ENCODE data around the gene AURKA. TPM values are rescaled to one million over a fixed set of nuclear protein-coding genes. Genes with fewer than 3 reads are reported as not detected.

AURKA gene
- total and polyA plus RNA-seq, 2 of the 8 experiments (the other 6 are each of a cell fraction or from before 2014, with no cell fraction given), result 45.8 to 84.8 TPM

- FAIRE-seq (no peak), DNase-seq (ENCODE audit: low read depth in 1 of 2, low spot score in 2 of 2) (no peak)
- no peak overlapping the region for H3K56ac ChIP-seq (replicated peaks; ENCODE audit: insufficient read length, low read depth, low read length)
- H3K14ac ChIP-seq (ENCODE audit: insufficient read length), result no peak overlapping the region
- no peaks in the 10 kb centered on the region for H3K9me3 ChIP-seq (ENCODE audit: insufficient read depth in 2 of 2, low read depth in 1 of 2, low read length in 1 of 2)
- no peak overlapping the region for H3K4me2 ChIP-seq (ENCODE audit: insufficient read depth in 1 of 2, low read depth in 2 of 2, low read length in 2 of 2)
- TF ChIP-seq EZH2 (IDR thresholded peaks at IDR 0.05; ENCODE audit: low read depth, low read length, severe bottlenecking) (no peak), SP2 (IDR thresholded peaks at IDR 0.05; ENCODE audit: low read length) (no peak), BACH1 (IDR thresholded peaks at IDR 0.05; ENCODE audit: low read length) (no peak), POU5F1 (IDR thresholded peaks at IDR 0.05; ENCODE audit: low read depth, low read length) (no peak), CBX5 (IDR thresholded peaks at IDR 0.05; ENCODE audit: low read depth, low read length) (no peak), ASH2L (IDR thresholded peaks at IDR 0.05; ENCODE audit: low read length) (no peak), ATF3 (IDR thresholded peaks at IDR 0.05; ENCODE audit: insufficient read depth, low read depth, low read length) (no peak), CHD2 (IDR thresholded peaks at IDR 0.05; ENCODE audit: low read length) (no peak), BCL11A (IDR thresholded peaks at IDR 0.05; ENCODE audit: low read depth in 2 of 2, low read length in 2 of 2) (no peak), CTCF (IDR thresholded peaks at IDR 0.05; ENCODE audit: control extremely low read depth in 1 of 3, insufficient read depth in 1 of 3, low read depth in 1 of 3, low read length in 3 of 3) (no peak)
- no peaks in the 10 kb centered on the region for H3K36me3 ChIP-seq (ENCODE audit: control insufficient read depth in 2 of 4, insufficient read depth in 4 of 4, low read length in 3 of 4)
- no peaks in the 10 kb centered on the region for H3K79me1 ChIP-seq (ENCODE audit: low read depth, low read length)
- H2AK5ac ChIP-seq (ENCODE audit: low read depth, low read length), result no peak overlapping the region
- no peak overlapping the region for H2BK20ac ChIP-seq (ENCODE audit: low read length)
- H3K4me3 ChIP-seq (ENCODE audit: extremely low read depth in 1 of 4, insufficient read depth in 2 of 4, low read depth in 3 of 4, low read length in 4 of 4), result no peak overlapping the region
- no peak overlapping the region for H3K23ac ChIP-seq (ENCODE audit: insufficient read length)
- H3K23me2 ChIP-seq (ENCODE audit: low read depth, low read length), result no peaks in the 10 kb centered on the region
- H3K4ac ChIP-seq (replicated peaks; ENCODE audit: insufficient read length, low read depth, low read length), result no peak overlapping the region
- peaks cover 0 to 4% (median 1%) of the 10 kb centered on the region in 4 experiments; a peak in 4 of 7 replicates for H3K4me1 ChIP-seq (replicated peaks in 1 of 4; ENCODE audit: control insufficient read depth in 3 of 4, insufficient read depth in 4 of 4, low read length in 3 of 4)
- H3K27me3 ChIP-seq (replicated peaks in 1 of 4; ENCODE audit: control insufficient read depth in 3 of 4, extremely low read depth in 1 of 4, insufficient read depth in 3 of 4, low read length in 3 of 4), result peaks cover 0 to 1% (median 0%) of the 10 kb centered on the region in 4 experiments; a peak in 2 of 7 replicates
- no peak overlapping the region for H4K5ac ChIP-seq (ENCODE audit: insufficient read length, low read depth, low read length)
- H2BK120ac ChIP-seq (replicated peaks; ENCODE audit: low read depth, low read length), result no peak overlapping the region
- no peak overlapping the region for H3K27ac ChIP-seq (ENCODE audit: low read depth, low read length)
- POLR2A ChIA-PET (ENCODE audit: partially characterized antibody), result no interaction called here
- no peaks in the 10 kb centered on the region for H3K79me2 ChIP-seq (ENCODE audit: control insufficient read depth in 1 of 2, insufficient read depth in 2 of 2, low read length in 2 of 2)
- CTCF ChIA-PET (ENCODE audit: partially characterized antibody), result no interaction called here
- 88% methylated on average over 1 of the region's 1 CpG; no CpG with 5 or more reads in 1 of the 2 experiments for WGBS, 2 experiments (ENCODE audit: extremely low coverage in 1 of 2, insufficient coverage in 1 of 2, insufficient read length in 1 of 2, insufficient replicate concordance in 2 of 2, low coverage in 1 of 2, low lambda C conversion rate in 2 of 2, missing lambda C conversion rate in 1 of 2)
- H2BK12ac ChIP-seq (ENCODE audit: low read depth, low read length), result no peak overlapping the region
- H2AFZ ChIP-seq (ENCODE audit: low read length), result no peak overlapping the region
- H3K9ac ChIP-seq (replicated peaks in 1 of 4; ENCODE audit: extremely low read depth in 1 of 4, low read depth in 3 of 4, low read length in 3 of 4), result no peak overlapping the region
- H4K8ac ChIP-seq (ENCODE audit: extremely low read depth, insufficient read depth, low read length), result no peak overlapping the region
- no peak overlapping the region for H3K18ac ChIP-seq (ENCODE audit: extremely low read depth, low read length)
- H4K20me1 ChIP-seq (replicated peaks in 1 of 2; ENCODE audit: control insufficient read depth in 1 of 2, insufficient read depth in 2 of 2, low read length in 2 of 2), result peaks cover 0 to 1% of the 10 kb centered on the region in 2 experiments
- H4K91ac ChIP-seq (replicated peaks; ENCODE audit: insufficient read length, low read length), result no peak overlapping the region
- H2BK15ac ChIP-seq (ENCODE audit: low read length), result no peak overlapping the region
- no peak overlapping the region for H2BK5ac ChIP-seq (ENCODE audit: low read depth, low read length)
Observed at GRCh38 chr20:56424931-56425330, 32.9 kb upstream of the AURKA start.

Measured in H1 (cell line).